Ovary (tissue), 3 donors: Measurements from ENCODE around the gene TMEM272.

ENCODE experiments used
- EP300 ChIP-seq: sonication (generic); formaldehyde crosslinking; IDR thresholded peaks from one replicate; pipeline ENCODE4 v1.6.1; 2017; ENCODE audit warnings: antibody characterized with exemption
- POLR2A ChIP-seq: fragments of 450-650 bp; IDR thresholded peaks from one replicate; pipeline ENCODE4 v1.6.1; 2017; ENCODE audit warnings: antibody characterized with exemption, mild to moderate bottlenecking, moderate library complexity
- TF ChIP-seq, protein P1 (sequence below), 3 donors: fragments of 450-650 bp in 2 of 3; fragments of 200-600 bp in 1 of 3; IDR thresholded peaks; one replicate each; pipeline versions ENCODE4 v1.5.1 to v1.8.0; 2016 to 2022; ENCODE audit warnings: antibody characterized with exemption in 3 of 3, mild to moderate bottlenecking in 1 of 3
- donor health status: DM: no; HTN: no; CAD: no.

DNA sequence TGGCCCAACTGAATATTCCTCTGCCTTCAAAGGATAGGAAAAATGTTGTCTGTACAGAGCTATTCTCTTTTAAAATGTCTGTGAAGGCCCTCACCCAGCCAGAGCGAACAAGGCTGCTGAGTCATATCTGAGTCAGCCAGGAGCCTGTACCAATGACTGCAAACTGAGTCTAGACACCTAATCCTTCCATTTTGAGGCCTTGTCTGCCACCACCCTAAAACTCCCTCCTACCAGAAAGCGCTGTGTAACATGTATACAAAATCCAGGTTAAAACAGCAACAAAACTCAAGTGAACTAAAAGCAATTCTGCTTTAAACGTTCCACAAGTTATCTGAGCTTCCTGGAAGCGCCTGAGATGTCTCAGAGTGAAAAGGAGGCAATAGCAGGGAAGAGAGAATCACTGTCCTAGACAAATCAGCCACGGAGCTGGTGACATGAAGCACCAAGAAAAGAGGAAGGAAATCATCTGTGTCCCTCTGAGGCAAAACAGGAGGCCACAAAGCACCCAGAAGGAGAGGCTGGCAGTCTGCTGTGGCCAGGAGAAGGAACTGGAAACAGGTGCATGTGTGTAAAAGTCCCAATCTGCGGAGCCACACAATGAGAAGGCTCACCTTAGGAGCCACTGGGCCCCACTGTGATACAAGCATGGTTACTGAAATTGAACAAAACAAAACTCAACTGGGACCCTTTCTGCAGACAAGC is 51.3 kb downstream of the TMEM272 start:
- TF ChIP-seq, protein P1, sequence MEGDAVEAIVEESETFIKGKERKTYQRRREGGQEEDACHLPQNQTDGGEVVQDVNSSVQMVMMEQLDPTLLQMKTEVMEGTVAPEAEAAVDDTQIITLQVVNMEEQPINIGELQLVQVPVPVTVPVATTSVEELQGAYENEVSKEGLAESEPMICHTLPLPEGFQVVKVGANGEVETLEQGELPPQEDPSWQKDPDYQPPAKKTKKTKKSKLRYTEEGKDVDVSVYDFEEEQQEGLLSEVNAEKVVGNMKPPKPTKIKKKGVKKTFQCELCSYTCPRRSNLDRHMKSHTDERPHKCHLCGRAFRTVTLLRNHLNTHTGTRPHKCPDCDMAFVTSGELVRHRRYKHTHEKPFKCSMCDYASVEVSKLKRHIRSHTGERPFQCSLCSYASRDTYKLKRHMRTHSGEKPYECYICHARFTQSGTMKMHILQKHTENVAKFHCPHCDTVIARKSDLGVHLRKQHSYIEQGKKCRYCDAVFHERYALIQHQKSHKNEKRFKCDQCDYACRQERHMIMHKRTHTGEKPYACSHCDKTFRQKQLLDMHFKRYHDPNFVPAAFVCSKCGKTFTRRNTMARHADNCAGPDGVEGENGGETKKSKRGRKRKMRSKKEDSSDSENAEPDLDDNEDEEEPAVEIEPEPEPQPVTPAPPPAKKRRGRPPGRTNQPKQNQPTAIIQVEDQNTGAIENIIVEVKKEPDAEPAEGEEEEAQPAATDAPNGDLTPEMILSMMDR (IDR thresholded peaks at IDR 0.05), result no peak
- no peak for TF ChIP-seq POLR2A
- no peak for TF ChIP-seq EP300
